Trophoblast cell (in vitro differentiated cells and primary cell): ENCODE results near the gene FLII.

Experiments used
- DNase-seq, 2 donors: peaks; one replicate each; pipeline ENCODE4 v3.0.0-alpha.2; 2016
- H2AFZ ChIP-seq: 2 replicates; pipeline ENCODE4 v1.6.1; 2013; ENCODE audit warnings: low read length, moderate library complexity, mild to moderate bottlenecking; ENCODE audit not compliant: insufficient read depth, poor library complexity
- H2AK5ac ChIP-seq: 2 replicates; pipeline ENCODE4 v1.6.1; 2013; ENCODE audit warnings: mild to moderate bottlenecking, low read length
- H2BK120ac ChIP-seq: 2 replicates; pipeline ENCODE4 v1.6.1; 2013; ENCODE audit warnings: low read length, mild to moderate bottlenecking, moderate library complexity; ENCODE audit not compliant: insufficient read depth, poor library complexity
- H2BK12ac ChIP-seq: 2 replicates; pipeline ENCODE4 v1.6.1; 2013; ENCODE audit warnings: mild to moderate bottlenecking, low read length, moderate library complexity
- H2BK5ac ChIP-seq: 2 replicates; pipeline ENCODE4 v1.6.1; 2013; ENCODE audit warnings: low read length, low read depth, moderate library complexity, mild to moderate bottlenecking; ENCODE audit not compliant: poor library complexity
- H3K14ac ChIP-seq: 2 replicates; pipeline ENCODE4 v1.6.1; 2013; ENCODE audit warnings: mild to moderate bottlenecking, low read length
- H3K18ac ChIP-seq: 2 replicates; pipeline ENCODE4 v1.6.1; 2013; ENCODE audit warnings: mild to moderate bottlenecking, low read length
- H3K23ac ChIP-seq: 2 replicates; pipeline ENCODE4 v1.6.1; 2013; ENCODE audit warnings: low read length
- H3K27ac ChIP-seq: 2 replicates; pipeline ENCODE4 v1.5.1; 2013; ENCODE audit warnings: low read depth, mild to moderate bottlenecking, inconsistent platforms, low read length, moderate library complexity
- H3K27me3 ChIP-seq: 2 replicates; pipeline ENCODE4 v1.6.1; 2013; ENCODE audit warnings: inconsistent platforms, mild to moderate bottlenecking, low read length, moderate library complexity; ENCODE audit not compliant: insufficient read depth
- H3K36me3 ChIP-seq, 2 experiments: 1 replicate in 1 of 2; 2 replicates in 1 of 2; pipeline ENCODE4 v1.6.1; 2013; ENCODE audit warnings: low read length in 2 of 2, mild to moderate bottlenecking in 2 of 2, moderate library complexity in 1 of 2; ENCODE audit not compliant: insufficient read depth in 2 of 2, control insufficient read depth in 1 of 2
- H3K4ac ChIP-seq: 2 replicates; pipeline ENCODE4 v1.6.1; 2013; ENCODE audit warnings: low read depth, mild to moderate bottlenecking, low read length, moderate library complexity
- H3K4me1 ChIP-seq, 2 experiments: 1 replicate in 1 of 2; 2 replicates in 1 of 2; pipeline ENCODE4 v1.6.1; 2013; ENCODE audit warnings: low read length in 2 of 2, mild to moderate bottlenecking in 2 of 2, moderate library complexity in 1 of 2; ENCODE audit not compliant: insufficient read depth in 2 of 2, control insufficient read depth in 1 of 2
- H3K4me2 ChIP-seq: 2 replicates; pipeline ENCODE4 v1.6.1; 2013; ENCODE audit warnings: inconsistent platforms, mild to moderate bottlenecking, low read length, moderate library complexity
- H3K4me3 ChIP-seq: 2 replicates; pipeline ENCODE4 v1.5.1; 2013; ENCODE audit warnings: mild to moderate bottlenecking, low read depth, low read length, inconsistent platforms
- H3K79me1 ChIP-seq: one replicate; pipeline ENCODE4 v1.6.1; 2013; ENCODE audit warnings: low read length
- H3K79me2 ChIP-seq: 2 replicates; pipeline ENCODE4 v1.6.1; 2013; ENCODE audit warnings: low read length, mild to moderate bottlenecking; ENCODE audit not compliant: control insufficient read depth, insufficient read depth, poor library complexity
- H3K9ac ChIP-seq: 2 replicates; pipeline ENCODE4 v1.6.1; 2013; ENCODE audit warnings: mild to moderate bottlenecking, low read length
- H3K9me3 ChIP-seq: 2 replicates; pipeline ENCODE4 v1.6.1; 2013; ENCODE audit warnings: low read depth, mild to moderate bottlenecking, control low read depth, inconsistent platforms, low read length; ENCODE audit not compliant: insufficient read depth
- H4K12ac ChIP-seq: 2 replicates; pipeline ENCODE4 v1.6.1; 2013; ENCODE audit warnings: low read depth, mild to moderate bottlenecking, low read length, moderate library complexity
- H4K8ac ChIP-seq: 2 replicates; pipeline ENCODE4 v1.6.1; 2013; ENCODE audit warnings: low read depth, mild to moderate bottlenecking, low read length, moderate library complexity
- H4K91ac ChIP-seq: one replicate; pipeline ENCODE4 v1.6.1; 2013; ENCODE audit warnings: low read depth, mild to moderate bottlenecking, low read length, moderate library complexity
- WGBS: extraction: QIAGEN DNeasy Blood & Tissue Kit; methylation state at CpG from one replicate; pipeline ENCODE4 v1.1.7; 2013; ENCODE audit warnings: missing lambda C conversion rate; ENCODE audit not compliant: insufficient read length, insufficient coverage; ENCODE audit errors: extremely low coverage; 5-methylcytosine and 5-hydroxymethylcytosine counted together

FLII gene

GRCh38 chr17:18248811-18249210 is 9.7 kb downstream of the FLII start:
- no peak overlapping the region for H3K4ac ChIP-seq
- no peak overlapping the region for H2BK12ac ChIP-seq
- no peak overlapping the region for H3K27ac ChIP-seq
- no peaks in the 10 kb centered on the region for H3K9me3 ChIP-seq
- H3K14ac ChIP-seq, result no peak overlapping the region
- H3K23ac ChIP-seq, result no peak overlapping the region
- H3K36me3 ChIP-seq, result peaks cover 84 to 85% of the 10 kb centered on the region in 2 experiments
- no peak overlapping the region for H2BK120ac ChIP-seq
- H2AK5ac ChIP-seq, result no peak overlapping the region
- no peak overlapping the region for H3K4me3 ChIP-seq
- no peaks in the 10 kb centered on the region for H3K4me1 ChIP-seq
- H3K18ac ChIP-seq, result no peak overlapping the region
- no peak overlapping the region for H4K91ac ChIP-seq
- no peaks in the 10 kb centered on the region for H3K79me1 ChIP-seq
- no peak overlapping the region for H3K9ac ChIP-seq
- H2BK5ac ChIP-seq, result no peak overlapping the region
- no peak overlapping the region for H4K8ac ChIP-seq
- DNase-seq, result no peak
- no peak overlapping the region for H4K12ac ChIP-seq
- no peaks in the 10 kb centered on the region for H3K79me2 ChIP-seq
- no peak overlapping the region for H3K4me2 ChIP-seq
- WGBS, result no CpG with 5 or more reads among the region's 7 CpGs
- H2AFZ ChIP-seq, result no peak overlapping the region
- H3K27me3 ChIP-seq, result no peaks in the 10 kb centered on the region

- Histone ChIP-seq H2BK5ac (no peak overlapping the region), H3K18ac (no peak overlapping the region), H3K14ac (no peak overlapping the region), H4K12ac (no peak overlapping the region), H3K9me3 (no peaks in the 10 kb centered on the region), H3K36me3 (peaks cover 84 to 85% of the 10 kb centered on the region in 2 experiments), H2AK5ac (no peak overlapping the region), H2BK12ac (no peak overlapping the region), H3K27ac (no peak overlapping the region), H3K23ac (no peak overlapping the region), H3K79me1 (no peaks in the 10 kb centered on the region), H3K4me2 (no peak overlapping the region), H4K91ac (no peak overlapping the region), H2AFZ (no peak overlapping the region), H3K27me3 (no peaks in the 10 kb centered on the region), H3K4me3 (no peak overlapping the region), H4K8ac (no peak overlapping the region), H3K79me2 (no peaks in the 10 kb centered on the region), H3K4me1 (no peaks in the 10 kb centered on the region), H3K4ac (no peak overlapping the region), H3K9ac (no peak overlapping the region), H2BK120ac (no peak overlapping the region)
- WGBS, result no CpG with 5 or more reads among the region's 9 CpGs
- DNase-seq, result peak; percentile 45 to 83
Measured at GRCh38 chr17:18248300-18248731, 10.2 kb downstream of the FLII start.

GRCh38 chr17:18247613-18248001 is 10.9 kb downstream of the FLII start:
- Histone ChIP-seq H3K4me1 (no peaks in the 10 kb centered on the region), H3K9ac (no peak overlapping the region), H3K18ac (no peak overlapping the region), H3K27me3 (no peaks in the 10 kb centered on the region), H3K4me3 (no peak overlapping the region), H3K79me1 (no peaks in the 10 kb centered on the region), H2BK12ac (no peak overlapping the region), H4K8ac (no peak overlapping the region), H4K91ac (no peak overlapping the region), H2BK120ac (no peak overlapping the region), H3K4me2 (no peak overlapping the region), H3K27ac (no peak overlapping the region), H4K12ac (no peak overlapping the region), H3K23ac (no peak overlapping the region), H3K4ac (no peak overlapping the region), H2BK5ac (no peak overlapping the region), H3K14ac (no peak overlapping the region), H3K79me2 (no peaks in the 10 kb centered on the region), H3K9me3 (no peaks in the 10 kb centered on the region), H2AK5ac (no peak overlapping the region), H2AFZ (no peak overlapping the region), H3K36me3 (peaks cover 82% of the 10 kb centered on the region in 2 experiments)
- no peak for DNase-seq
- no CpG with 5 or more reads among the region's 30 CpGs for WGBS

- no peak overlapping the region for H4K91ac ChIP-seq
- no peak overlapping the region for H3K27ac ChIP-seq
- no CpG with 5 or more reads among the region's 46 CpGs for WGBS
- H2BK120ac ChIP-seq, result no peak overlapping the region
- no peaks in the 10 kb centered on the region for H3K27me3 ChIP-seq
- H3K4me2 ChIP-seq, result peak overlapping the region; percentile 37
- no peak overlapping the region for H2BK12ac ChIP-seq
- no peak overlapping the region for H3K14ac ChIP-seq
- no peak overlapping the region for H3K9ac ChIP-seq
- no peak overlapping the region for H3K4ac ChIP-seq
- H3K23ac ChIP-seq, result no peak overlapping the region
- H3K18ac ChIP-seq, result no peak overlapping the region
- no peak overlapping the region for H3K4me3 ChIP-seq
- no peak overlapping the region for H2AFZ ChIP-seq
- no peaks in the 10 kb centered on the region for H3K79me1 ChIP-seq
- no peaks in the 10 kb centered on the region for H3K9me3 ChIP-seq
- peaks cover 82% of the 10 kb centered on the region in 2 experiments for H3K36me3 ChIP-seq
- H4K12ac ChIP-seq, result no peak overlapping the region
- no peak overlapping the region for H4K8ac ChIP-seq
- no peaks in the 10 kb centered on the region for H3K79me2 ChIP-seq
- no peak overlapping the region for H2BK5ac ChIP-seq
- DNase-seq, result peak; percentile 82 to 90
- H3K4me1 ChIP-seq, result no peaks in the 10 kb centered on the region
- H2AK5ac ChIP-seq, result no peak overlapping the region
Measured at GRCh38 chr17:18246880-18247612, 11.5 kb downstream of the FLII start.
